ENCODE data around the gene EHMT1.
"Not testable (repeated sequence)": the region's sequence is repeated elsewhere in the genome, so short reads cannot be mapped to it uniquely, and the experiment has no call there.

The EHMT1 gene

GRCh38 chr9:137619240-137620047 is 639 bp downstream of the EHMT1 start:
- DNase-seq = peak; percentile 52

GRCh38 chr9:137620048-137620405 is 1.2 kb downstream of the EHMT1 start:
- DNase-seq = no peak

- no peak for DNase-seq
Observed at GRCh38 chr9:137620581-137620980, 1.8 kb downstream of the EHMT1 start.

- DNase-seq = peak; percentile 58
Observed at GRCh38 chr9:137621131-137621757, 2.4 kb downstream of the EHMT1 start.

- not testable (repeated sequence) for DNase-seq
Observed at GRCh38 chr9:137622211-137622610, 3.4 kb downstream of the EHMT1 start.

- DNase-seq = no peak
Observed at GRCh38 chr9:137626464-137626863, 7.7 kb downstream of the EHMT1 start.

- DNase-seq = not testable (repeated sequence)
Observed at GRCh38 chr9:137627406-137627805, 8.6 kb downstream of the EHMT1 start.

GRCh38 chr9:137630126-137630525 is 11.3 kb downstream of the EHMT1 start:
- no peak for DNase-seq

- DNase-seq = no peak
Observed at GRCh38 chr9:137630679-137631078, 11.9 kb downstream of the EHMT1 start.

GRCh38 chr9:137631345-137632229 is 12.8 kb downstream of the EHMT1 start:
- no peak for DNase-seq

- no peak for DNase-seq
Observed at GRCh38 chr9:137632230-137633161, 13.7 kb downstream of the EHMT1 start.

- no peak for DNase-seq
Observed at GRCh38 chr9:137634016-137634415, 15.2 kb downstream of the EHMT1 start.

- no peak for DNase-seq
Observed at GRCh38 chr9:137638680-137639079, 19.9 kb downstream of the EHMT1 start.

GRCh38 chr9:137639303-137640051 is 20.7 kb downstream of the EHMT1 start:
- peak; percentile 46 for DNase-seq

GRCh38 chr9:137640862-137641261 is 22.1 kb downstream of the EHMT1 start:
- DNase-seq = no peak

- no peak for DNase-seq
Observed at GRCh38 chr9:137642118-137642601, 23.4 kb downstream of the EHMT1 start.

- DNase-seq = no peak
Observed at GRCh38 chr9:137642892-137643291, 24.1 kb downstream of the EHMT1 start.

- no peak for DNase-seq
Observed at GRCh38 chr9:137643921-137644320, 25.1 kb downstream of the EHMT1 start.

GRCh38 chr9:137645211-137645610 is 26.4 kb downstream of the EHMT1 start:
- DNase-seq = no peak

GRCh38 chr9:137646341-137646740 is 27.5 kb downstream of the EHMT1 start:
- no peak for DNase-seq

- no peak for DNase-seq
Observed at GRCh38 chr9:137647096-137647714, 28.4 kb downstream of the EHMT1 start.
